ENCODE measurements around the gene PIMREG. TPM values are rescaled to one million over a fixed set of nuclear protein-coding genes. Genes with fewer than 3 reads are reported as not detected.

PIMREG gene
- total RNA-seq, 6 donors from 2014 or later = 0.67 to 1.3 (median 0.77) TPM; not detected in 2

DNA sequence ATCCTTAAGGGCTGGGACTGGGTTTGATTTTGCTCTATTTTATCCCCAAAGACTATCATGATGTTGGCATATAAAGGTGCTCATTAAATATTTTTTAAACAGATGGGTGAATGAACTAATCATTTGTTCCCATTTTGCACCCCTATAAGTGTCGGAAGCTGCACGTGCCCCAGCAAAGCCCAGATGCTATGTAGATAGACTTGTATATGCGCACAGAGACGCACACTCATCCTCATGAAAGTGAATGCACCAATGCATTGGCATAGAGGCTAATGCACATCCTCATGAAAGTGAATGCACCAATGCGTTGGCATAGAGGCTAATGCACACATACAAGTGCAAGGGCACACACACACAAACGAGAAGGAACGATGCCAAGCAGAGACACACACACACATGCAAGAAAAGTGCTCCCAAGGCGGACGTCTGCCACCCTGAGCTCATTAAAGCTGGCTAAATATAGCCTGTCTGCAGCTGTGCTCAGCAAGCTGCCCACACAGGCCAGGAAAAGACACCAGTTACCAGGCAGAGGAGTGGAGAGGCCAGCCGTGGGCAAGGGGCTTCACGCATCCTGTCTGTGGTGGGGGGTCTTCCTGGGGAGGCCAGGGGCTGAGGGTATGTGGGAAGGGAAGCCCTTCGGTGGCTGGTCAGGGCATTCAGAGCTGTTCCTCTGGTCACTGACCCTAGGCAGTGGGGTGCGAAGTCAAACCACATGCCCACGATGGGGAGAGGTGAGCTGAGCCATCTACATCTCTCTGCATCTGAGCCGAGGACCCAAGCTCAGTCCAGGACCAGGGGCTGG is 52.6 kb downstream of the PIMREG start:
- no peaks in the 10 kb centered on the region for H3K36me3 ChIP-seq
- H3K27ac ChIP-seq = no peak overlapping the region
- WGBS, 2 donors = 61 to 71% methylated on average over 11 to 15 of the region's 15 CpGs
- DNase-seq (peak in 1 of 2 donors; percentile 18), ATAC-seq (ENCODE audit: low FRiP score in 2 of 2) (no peak)
- H3K9me3 ChIP-seq = no peaks in the 10 kb centered on the region
- no peaks in the 10 kb centered on the region for H3K27me3 ChIP-seq
- H3K4me1 ChIP-seq = peaks cover 0 to 18% (median 2%) of the 10 kb centered on the region in 4 donors
- H3K4me3 ChIP-seq = no peak overlapping the region
- TF ChIP-seq POLR2A (IDR thresholded peaks at IDR 0.05) (no peak), EP300 (IDR thresholded peaks at IDR 0.05) (no peak), POLR2AphosphoS5 (IDR thresholded peaks at IDR 0.05) (no peak)
- TF ChIP-seq, protein P1, sequence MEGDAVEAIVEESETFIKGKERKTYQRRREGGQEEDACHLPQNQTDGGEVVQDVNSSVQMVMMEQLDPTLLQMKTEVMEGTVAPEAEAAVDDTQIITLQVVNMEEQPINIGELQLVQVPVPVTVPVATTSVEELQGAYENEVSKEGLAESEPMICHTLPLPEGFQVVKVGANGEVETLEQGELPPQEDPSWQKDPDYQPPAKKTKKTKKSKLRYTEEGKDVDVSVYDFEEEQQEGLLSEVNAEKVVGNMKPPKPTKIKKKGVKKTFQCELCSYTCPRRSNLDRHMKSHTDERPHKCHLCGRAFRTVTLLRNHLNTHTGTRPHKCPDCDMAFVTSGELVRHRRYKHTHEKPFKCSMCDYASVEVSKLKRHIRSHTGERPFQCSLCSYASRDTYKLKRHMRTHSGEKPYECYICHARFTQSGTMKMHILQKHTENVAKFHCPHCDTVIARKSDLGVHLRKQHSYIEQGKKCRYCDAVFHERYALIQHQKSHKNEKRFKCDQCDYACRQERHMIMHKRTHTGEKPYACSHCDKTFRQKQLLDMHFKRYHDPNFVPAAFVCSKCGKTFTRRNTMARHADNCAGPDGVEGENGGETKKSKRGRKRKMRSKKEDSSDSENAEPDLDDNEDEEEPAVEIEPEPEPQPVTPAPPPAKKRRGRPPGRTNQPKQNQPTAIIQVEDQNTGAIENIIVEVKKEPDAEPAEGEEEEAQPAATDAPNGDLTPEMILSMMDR (IDR thresholded peaks at IDR 0.05) = no peak

DNA sequence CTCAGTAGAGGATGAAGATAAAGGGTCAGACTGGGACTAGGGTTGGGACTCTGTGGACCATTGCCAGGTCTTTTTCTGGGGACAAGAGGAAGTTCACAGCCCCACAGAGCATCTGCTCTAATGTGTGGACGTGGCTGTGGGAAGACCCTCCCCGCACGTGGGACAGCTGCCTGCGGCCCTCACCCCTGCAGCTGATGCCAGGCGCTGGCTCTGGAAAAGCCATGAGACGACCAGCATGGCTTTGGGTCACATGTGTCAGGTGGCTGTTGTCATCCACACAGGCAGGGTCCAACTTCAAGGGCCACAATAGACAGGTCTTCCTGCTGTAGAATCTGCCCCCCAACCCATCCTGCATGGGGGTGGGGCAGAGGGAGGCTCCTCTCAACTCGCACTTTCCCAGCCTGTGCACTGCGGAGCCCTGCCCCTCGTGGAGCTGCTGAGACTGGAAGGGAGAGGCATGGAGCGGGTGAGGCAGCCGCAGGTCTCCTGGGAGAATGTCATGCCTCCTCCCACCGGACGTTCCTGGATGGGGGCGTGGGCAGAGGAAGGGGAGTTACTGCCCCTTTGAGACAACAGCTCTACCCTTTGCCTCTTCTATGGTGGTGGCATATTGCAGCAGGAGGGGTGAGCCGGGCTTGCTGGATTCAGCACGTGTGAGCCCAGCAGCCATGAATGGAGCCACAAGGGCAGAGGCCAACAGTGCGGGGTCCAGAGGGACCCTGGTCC is 53.4 kb downstream of the PIMREG start:
- H3K36me3 ChIP-seq = no peaks in the 10 kb centered on the region
- H3K9me3 ChIP-seq = no peaks in the 10 kb centered on the region
- 62 to 78% methylated on average over 7 to 17 of the region's 17 CpGs for WGBS, 2 donors
- TF ChIP-seq POLR2A (IDR thresholded peaks at IDR 0.05) = no peak
- TF ChIP-seq POLR2AphosphoS5 (IDR thresholded peaks at IDR 0.05) = no peak
- TF ChIP-seq, protein P1 (IDR thresholded peaks at IDR 0.05) = no peak
- TF ChIP-seq EP300 (IDR thresholded peaks at IDR 0.05) = no peak
- no peak overlapping the region for H3K4me3 ChIP-seq
- H3K27ac ChIP-seq = no peak overlapping the region
- DNase-seq = peak; percentile 6 to 42
- no peaks in the 10 kb centered on the region for H3K27me3 ChIP-seq
- peaks cover 0 to 18% (median 2%) of the 10 kb centered on the region in 4 donors for H3K4me1 ChIP-seq
- no peak for ATAC-seq (ENCODE audit: low FRiP score in 2 of 2)

DNA sequence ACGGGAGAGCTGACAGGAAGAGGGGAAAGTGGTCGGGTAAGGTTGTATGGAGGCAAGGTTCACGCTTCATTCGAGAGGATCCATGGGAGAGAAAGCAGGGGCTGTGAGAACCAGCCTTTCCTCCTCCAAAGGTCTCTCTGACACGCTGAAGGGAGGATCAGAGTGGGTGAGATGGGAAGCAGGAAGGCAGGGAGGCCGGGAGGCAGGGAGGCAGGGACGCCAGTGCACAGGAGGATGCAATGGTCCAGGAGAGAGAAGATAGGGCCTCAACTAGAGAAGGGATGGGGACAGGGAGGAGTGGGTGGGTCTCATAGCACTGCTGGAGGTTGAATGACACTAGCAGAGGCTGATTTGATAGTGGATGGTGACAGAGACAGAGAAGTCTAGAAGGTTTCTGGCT is 54.1 kb downstream of the PIMREG start:
- Histone ChIP-seq H3K27me3 (no peaks in the 10 kb centered on the region), H3K36me3 (peaks cover 0 to 4% (median 2%) of the 10 kb centered on the region in 4 donors), H3K4me1 (peaks cover 0 to 18% (median under 1%) of the 10 kb centered on the region in 4 donors), H3K27ac (no peak overlapping the region), H3K9me3 (no peaks in the 10 kb centered on the region), H3K4me3 (no peak overlapping the region)
- no peak for DNase-seq
- 83 to 86% methylated on average over 7 of the region's 7 CpGs for WGBS, 2 donors
- no peak for TF ChIP-seq POLR2AphosphoS5 (IDR thresholded peaks at IDR 0.05)
- no peak for TF ChIP-seq EP300 (IDR thresholded peaks at IDR 0.05)
- no peak for TF ChIP-seq POLR2A (IDR thresholded peaks at IDR 0.05)
- TF ChIP-seq, protein P1 (IDR thresholded peaks at IDR 0.05) = no peak
- ATAC-seq (ENCODE audit: low FRiP score in 2 of 2) = no peak

DNA sequence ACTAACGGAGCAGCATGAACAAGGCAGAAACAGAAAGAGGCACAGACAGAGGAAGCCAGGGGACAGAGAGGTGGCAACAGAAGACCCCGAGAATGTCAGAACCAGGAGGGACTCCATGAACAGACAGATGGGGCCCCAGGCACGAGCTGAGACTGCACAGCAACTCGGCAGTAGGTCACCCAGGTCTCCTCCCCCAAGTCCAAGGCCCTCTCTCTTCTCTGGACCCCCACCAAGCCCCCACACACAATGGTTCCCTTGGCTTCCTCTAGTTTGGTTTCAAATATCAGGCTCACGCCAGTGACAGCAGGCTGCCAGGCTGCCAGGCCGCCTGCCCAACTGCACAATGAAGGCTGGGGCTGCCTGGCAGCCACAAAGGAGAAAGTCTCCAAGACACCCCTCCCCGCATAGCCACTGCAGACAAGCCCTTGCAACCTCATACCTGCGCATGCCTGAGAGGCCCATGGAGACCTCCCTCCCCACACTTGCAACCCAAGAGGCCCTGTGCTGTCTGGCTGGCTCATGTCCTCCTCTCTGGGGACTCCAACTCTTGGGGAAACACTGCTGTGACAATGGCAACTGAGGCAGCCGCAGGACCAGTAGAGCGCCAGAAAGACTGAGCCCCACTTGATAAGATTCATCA is 54.8 kb downstream of the PIMREG start:
- Histone ChIP-seq H3K4me1 (peaks cover 0 to 18% (median 0%) of the 10 kb centered on the region in 4 donors), H3K27ac (no peak overlapping the region), H3K9me3 (no peaks in the 10 kb centered on the region), H3K4me3 (no peak overlapping the region), H3K36me3 (peaks cover 0 to 4% (median 2%) of the 10 kb centered on the region in 4 donors), H3K27me3 (no peaks in the 10 kb centered on the region)
- DNase-seq = peak; percentile 12 to 44
- ATAC-seq (ENCODE audit: low FRiP score in 2 of 2) = no peak
- TF ChIP-seq, protein P1 (IDR thresholded peaks at IDR 0.05) = no peak
- no peak for TF ChIP-seq POLR2A (IDR thresholded peaks at IDR 0.05)
- WGBS, 2 donors = 82 to 90% methylated on average over 9 to 10 of the region's 10 CpGs

Other genes with a start within 250 kb of the PIMREG start
- not detected for gene AIPL1, start 9.3 kb upstream of the PIMREG start, total RNA-seq
- gene PITPNM3, start 112.1 kb downstream of the PIMREG start, total RNA-seq = 10 to 100 TPM; 10.3 to 16.3 (median 12.5) TPM
- gene KIAA0753, start 196.3 kb downstream of the PIMREG start, total RNA-seq = 10 to 100 TPM; 12.4 to 58.7 (median 19.7) TPM
- gene TXNDC17, start 196.6 kb downstream of the PIMREG start, total RNA-seq = 100 to 1,000 TPM in 1 of 6 donors, 10 to 100 TPM in 5; 36.7 to 176 (median 67.0) TPM
- gene MED31, start 207.2 kb downstream of the PIMREG start, total RNA-seq = 10 to 100 TPM in 3 of 6 donors, 1 to 10 TPM in 3; 1.8 to 22.9 (median 13.2) TPM
- 1 to 10 TPM in 3 of 6 donors, under 1 TPM in 3; 0.78 to 7.3 (median 1.3) TPM for gene C17orf100, start 207.3 kb downstream of the PIMREG start, total RNA-seq